Measurements from ENCODE around the gene COX7A2L. TPM values are rescaled to one million over a fixed set of nuclear protein-coding genes. Genes with fewer than 3 reads are reported as not detected.
"Not testable (repeated sequence)": the region's sequence is repeated elsewhere in the genome, so short reads cannot be mapped to it uniquely, and the experiment has no call there.

COX7A2L gene
- total RNA-seq, 1 donor from 2014 or later, result 230 TPM

DNA sequence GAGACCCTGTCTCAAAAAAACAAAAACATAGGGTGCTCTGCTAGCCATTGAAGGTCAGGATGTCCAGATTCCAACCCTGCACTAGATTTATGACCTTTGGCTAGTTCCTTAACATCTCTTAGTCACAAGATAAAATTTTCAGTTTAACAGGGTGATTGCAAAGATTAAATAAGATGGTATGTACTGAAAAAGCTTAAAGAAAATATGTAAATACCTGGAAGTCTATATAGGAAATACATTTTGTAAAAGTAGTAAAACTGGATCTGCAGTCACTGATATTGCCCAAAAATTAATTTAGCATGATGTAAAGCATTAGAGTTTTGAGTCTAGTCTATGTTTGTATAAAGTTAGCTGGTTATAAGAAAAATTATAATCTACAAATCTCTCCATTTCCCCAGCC, 5.4 kb upstream of the COX7A2L start:
- DNase-seq, result no peak

DNA sequence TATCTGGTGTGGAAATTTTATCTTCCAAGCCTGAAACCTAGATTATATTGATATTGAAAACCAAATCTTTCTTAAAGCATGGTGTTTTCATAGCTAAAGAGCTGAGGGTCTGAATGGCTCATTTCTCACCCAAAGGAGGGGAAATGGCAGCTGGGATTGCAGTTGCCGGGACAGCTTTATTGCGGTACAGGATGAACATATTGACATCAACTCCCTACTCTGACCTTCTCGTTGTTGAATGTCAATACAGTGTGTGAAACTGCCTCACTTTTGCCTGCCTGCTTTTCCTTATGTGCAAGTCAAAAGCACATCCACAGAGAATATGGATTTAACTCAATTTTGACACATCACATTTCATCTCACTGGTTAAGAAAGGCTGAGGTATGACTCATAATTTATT, 3.6 kb upstream of the COX7A2L start:
- no peak for DNase-seq

DNA sequence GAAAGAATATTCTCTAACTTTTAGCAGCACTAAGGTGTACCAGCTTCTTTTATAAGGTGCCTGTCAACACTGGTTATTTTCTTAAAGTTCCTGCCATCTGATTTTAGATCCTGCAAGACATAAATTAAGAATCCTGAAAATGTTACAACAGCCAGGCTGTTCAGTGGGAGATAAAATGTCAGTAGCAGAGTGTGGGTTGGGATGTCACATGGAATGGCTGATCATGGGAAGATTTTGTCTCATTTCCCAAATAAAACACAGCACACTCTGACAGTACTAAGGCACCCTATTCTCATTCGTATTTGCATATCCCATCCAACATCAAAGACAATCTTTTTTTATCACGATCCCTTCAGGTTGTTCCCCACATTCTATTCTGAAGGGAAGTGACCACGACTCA, 2.4 kb upstream of the COX7A2L start:
- no peak for DNase-seq

DNA sequence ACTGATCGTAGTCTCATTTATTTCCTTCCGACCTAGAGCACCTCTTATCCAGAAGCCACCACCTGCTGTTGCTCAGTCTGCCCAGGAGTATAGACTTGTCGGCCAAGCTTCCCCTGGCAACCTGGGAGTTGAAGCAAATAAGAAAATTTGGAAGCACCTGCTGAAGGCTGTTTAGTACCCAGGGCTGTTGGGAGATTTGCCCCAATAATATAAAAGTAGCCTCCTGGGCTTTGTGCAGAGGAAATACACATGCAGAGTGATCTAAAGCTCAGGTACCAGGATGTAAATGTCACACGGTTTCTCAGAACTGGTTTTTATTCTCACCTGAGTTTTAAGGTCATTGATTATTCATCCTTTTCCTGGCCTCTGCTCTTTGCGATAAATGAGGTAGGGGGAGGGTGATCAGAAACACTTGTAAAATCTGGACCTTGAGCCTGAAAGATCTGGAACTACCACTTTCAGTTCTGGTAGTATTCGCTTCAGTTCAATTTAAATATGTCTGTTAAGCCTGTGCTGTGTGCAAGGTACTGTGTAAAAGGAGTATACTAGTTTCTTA, 789 bp upstream of the COX7A2L start:
- DNase-seq, result no peak

DNA sequence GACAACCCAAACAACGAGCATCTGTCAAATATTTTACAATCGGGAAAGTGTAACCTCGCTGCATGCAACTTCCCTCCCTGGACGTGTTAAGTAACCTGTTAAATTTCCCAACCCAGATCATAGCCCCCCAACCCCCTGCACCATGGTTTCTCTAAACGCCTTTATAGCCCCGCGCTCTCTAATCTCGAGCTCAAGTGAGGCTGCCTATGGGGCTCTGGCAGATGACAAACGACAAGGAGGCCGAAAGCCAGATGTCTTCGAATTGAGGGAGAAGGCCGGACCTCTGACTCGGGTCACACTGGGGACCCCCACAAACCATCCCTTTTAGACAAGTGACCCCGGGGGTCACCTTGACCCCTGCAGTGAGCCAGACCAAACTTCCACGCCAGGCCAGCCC, 526 bp downstream of the COX7A2L start:
- DNase-seq, result peak; percentile 27

DNA sequence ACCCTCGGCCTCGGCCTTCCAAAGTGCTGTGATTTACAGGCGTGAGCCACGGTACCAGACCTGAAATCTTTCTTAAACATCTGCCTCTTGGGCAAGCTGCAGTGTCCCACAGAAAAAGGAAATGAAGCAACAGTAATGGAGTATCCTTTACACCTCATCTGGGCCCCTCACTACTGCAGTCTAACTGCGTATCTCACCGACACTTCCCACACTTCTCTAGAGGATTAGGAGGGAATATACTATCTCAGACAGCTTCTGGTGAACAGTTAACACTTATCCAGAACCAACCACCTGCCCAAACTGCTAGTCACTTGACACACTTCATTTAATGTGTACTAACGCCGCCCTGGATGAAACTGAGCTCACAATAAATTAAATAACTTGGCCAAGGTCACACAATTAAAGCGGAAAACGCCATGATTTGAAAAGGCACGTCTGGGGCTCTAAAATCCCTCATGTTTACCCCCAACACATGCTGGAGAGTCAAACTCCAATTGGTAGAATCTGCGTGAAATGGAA, 993 bp downstream of the COX7A2L start:
- peak; percentile 54 for DNase-seq

DNA sequence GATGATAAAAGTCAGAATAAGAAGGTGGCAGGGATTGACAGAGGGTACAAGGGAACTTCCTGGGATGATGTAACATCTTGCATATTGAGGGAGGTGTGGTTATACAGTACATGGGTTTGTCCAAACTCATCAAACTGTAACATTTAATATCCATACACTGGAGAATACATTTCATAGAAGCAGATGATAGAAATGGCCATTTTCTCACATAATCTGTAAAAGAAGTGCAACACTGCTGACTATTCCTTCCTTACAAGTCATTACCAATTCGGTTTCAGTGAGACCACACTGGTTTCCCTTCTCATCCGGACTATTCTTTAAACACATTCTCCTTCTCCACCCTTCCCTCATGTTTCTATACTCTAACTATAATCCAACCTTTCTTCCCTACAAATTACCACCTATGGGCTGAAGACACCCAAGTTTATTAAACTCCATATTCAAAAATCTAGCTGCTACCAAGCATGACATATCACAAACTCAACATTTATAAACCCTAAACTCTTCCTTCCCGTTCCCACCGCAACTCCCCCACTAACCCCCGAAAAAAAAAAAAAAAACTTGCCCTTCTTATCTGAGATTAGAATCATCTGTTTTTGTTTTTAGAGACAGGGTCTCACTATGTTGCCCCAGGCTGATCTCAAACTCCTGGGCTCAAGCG, 1.6 kb downstream of the COX7A2L start:
- DNase-seq, result no peak

DNA sequence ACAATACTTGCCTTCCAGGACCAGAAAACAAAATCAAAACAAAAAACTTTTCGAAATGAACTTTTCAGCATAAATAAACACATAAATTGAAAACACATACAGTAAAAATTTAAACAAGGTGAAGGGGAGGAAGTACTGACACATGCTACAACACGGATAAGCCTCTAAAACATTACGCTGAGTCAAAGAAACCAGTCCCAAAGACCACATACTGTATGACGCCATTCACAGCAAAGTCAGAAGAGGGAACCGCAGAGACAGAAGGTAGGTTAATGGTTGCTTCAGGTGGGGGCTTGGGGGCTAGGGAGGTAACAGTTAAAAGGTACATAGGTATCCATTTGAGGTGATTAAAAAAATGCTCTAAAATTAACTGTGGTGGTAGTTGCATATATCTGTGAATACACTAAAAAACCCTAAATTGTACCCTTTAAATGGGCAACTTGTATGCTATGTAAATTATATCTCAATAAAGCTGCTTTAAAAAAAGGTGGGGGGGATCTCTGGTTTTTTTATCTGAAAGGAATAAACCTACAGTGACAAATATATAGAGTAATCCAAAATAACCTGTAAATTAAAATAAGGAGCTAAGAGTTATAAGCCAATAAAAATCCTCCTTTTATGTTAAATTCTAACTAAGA, 7.1 kb downstream of the COX7A2L start:
- no peak for DNase-seq

DNA sequence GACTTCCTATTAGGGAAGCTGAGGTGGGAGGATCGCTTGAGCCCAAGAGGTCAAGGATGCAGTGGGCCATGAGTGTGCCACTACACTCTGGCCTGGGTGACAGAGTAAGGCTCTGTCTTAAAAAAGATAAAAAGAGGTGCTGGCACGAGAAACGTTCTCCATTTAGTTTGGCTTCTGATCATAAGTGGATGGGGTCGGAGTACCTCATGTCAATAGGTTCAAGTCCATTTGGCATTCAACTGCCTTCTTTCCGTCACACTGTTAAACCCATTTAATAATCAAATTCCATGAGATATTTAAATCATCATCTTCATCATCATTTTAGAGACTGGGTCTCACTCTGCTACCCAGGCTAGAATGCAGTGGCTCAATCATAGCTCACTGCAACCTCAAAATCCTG, 9.2 kb downstream of the COX7A2L start:
- DNase-seq, result no peak

DNA sequence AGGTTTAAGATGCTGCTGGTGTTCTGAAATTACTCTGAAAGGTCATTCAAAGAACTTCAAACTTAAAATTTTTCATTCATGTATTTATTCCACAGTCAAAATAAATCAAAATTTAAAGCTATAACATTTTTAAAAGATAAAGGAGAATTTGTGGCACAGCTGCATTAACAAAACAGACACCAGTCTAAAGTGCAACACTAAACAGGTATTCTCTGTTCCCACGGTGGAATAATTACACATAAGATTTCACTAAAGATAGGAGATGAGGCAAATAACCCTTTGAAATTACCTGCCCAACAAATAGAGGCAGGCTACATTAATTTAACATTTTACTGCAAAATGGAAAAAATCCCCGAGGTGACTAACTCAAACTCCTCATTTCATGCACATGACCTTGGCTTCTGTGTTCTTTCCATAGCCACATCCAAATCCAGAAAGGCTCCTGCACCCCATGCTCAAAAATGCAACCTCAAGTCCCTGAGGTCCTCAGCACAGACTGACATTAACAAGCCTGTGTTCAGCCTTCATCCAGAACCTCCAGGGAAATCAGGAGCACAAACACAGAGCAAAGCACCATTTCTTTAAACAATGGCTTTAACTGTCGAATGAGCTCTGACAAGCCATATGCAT, 10.5 kb downstream of the COX7A2L start:
- no peak for DNase-seq

DNA sequence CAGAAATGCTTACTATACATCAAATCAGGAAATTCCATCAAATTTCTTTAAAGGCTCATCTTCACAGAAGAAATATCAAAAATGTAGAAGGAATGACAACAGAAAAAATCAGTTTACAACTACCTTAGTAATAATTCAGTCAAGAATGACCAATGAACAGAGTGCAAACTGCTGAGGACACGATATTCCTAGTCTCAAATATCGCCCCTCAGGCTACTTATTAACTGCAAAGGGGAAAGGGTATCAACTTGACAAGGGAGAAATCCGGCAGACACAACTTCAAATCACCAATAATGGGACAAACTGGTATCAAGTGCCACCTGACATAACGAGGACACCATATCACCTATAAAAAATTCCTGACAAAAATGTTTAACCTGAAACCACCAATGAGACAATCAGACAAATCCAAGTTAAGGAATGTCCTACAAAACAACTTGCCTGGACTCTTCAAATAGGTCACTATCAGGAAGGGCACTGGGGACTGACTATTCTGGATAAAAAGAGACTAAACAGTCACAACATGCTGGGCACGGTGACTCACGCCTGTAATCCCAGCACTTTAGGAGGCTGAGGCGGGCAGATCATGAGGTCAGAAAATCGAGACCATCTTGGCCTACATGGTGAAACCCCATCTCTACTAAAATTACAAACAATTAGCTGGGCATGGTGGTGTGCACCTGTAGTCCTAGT, 12.8 kb downstream of the COX7A2L start:
- no peak for DNase-seq

DNA sequence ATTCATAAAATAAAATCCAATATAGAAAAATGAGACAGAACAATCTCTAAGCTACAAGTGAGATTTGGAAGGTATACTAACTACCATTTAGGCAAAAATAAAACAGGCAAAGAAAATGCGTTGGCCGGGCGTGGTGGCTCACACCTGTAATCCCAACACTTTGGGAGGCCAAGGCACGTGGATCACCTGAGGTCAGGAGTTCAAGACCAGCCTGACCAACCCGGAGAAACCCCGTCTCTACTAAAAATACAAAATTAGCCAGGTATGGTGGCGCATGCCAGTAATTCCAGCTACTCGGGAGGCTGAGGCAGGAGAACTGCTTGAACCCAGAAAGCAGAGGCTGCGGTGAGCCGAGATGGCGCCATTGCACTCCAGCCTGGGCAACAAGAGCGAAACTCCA, 13.5 kb downstream of the COX7A2L start:
- DNase-seq, result not testable (repeated sequence)

DNA sequence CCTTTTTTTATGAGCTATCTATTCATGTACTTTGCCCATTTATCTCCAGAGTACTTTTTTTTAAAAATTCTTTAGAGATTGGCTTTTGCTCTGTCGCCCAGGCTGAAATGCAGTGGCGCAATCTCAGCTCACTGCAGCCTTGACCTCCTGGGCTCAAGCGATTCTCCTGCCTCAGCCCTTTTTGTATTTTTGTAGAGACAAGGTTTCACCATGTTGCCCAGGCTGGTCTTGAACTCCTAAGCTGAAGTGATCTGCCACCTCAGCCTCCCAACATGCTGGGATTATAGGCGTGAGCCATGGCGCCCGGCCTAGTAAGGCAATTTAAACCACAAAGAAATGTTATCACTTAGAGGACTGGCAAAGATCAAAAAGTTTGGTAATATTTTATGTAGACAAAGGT, 14.2 kb downstream of the COX7A2L start:
- not testable (repeated sequence) for DNase-seq

DNA sequence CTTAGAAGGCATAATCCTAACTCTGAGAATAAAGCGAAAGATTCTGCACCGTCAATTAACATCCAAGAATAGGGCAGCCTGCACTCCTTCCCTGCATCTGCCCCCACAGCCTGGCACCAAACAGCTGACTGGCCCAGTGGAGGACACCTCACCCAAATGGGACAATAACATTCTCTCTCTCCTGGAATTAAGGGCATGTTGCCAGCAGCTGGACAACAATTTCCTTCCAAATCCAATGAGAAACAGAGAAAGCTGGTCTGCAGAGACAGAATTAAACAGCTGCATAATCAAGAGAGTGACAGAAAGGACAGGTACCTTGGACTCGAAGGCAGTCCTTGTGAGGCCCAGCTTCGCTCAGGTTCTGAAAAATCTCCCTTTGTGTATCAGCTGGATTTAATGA, 15.0 kb downstream of the COX7A2L start:
- DNase-seq, result peak; percentile 30

DNA sequence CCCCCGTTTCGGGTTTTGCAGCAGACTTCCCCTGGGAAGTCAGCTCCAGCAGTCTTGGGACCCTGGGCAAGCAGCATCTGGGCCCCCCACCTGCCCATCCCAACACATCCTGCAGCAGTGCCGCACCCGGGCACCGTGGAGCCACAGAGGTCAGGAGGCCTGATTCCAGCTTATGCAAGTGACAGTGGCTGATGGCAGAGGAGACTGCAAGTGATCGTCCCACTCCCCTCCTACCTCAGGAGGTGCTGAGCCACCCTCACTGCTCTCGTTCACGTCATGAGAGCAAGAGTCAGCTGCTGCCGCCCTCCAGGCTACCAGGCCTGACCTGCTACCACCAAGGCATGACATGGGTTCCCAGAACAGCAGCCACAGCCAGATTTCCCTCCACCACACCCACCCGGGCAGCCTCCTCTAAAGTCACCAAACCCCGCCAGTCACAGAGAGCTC, 18.2 kb downstream of the COX7A2L start:
- DNase-seq, result no peak

DNA sequence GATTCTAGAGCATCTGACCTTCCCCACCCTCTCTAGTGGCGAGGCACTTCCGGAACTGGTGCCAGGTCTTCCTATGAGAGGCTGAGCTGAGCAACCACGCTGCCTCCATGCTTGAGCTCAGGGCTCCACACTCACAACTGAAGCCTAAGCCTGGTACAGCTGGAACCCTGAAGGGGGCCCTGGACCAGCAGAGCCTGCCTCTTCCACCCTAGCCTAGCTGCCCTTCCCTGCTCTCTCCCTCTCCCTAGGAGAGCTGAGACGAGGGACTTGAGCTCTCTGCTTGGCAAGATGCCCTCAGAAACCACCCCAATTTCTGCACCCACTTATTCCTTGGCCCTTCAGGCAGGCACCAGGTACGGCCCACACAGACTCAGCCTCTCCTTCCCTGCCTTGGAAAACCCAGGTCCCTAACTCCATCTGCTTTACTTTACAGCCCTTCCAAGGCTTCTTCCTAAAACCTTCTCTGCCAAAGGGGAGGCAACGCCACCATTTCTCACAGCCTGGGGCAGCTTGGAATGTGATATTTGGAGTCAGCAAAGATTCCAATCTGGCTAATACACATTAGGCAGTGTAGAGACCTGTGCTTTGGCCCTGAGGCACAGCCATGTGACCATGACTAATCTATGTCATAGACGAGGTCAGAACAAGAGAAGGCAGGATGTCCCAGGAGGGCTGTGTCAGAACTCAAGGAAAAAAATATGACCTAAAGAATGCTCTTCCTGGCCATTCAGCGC, 18.8 kb downstream of the COX7A2L start:
- peak; percentile 79 for DNase-seq

DNA sequence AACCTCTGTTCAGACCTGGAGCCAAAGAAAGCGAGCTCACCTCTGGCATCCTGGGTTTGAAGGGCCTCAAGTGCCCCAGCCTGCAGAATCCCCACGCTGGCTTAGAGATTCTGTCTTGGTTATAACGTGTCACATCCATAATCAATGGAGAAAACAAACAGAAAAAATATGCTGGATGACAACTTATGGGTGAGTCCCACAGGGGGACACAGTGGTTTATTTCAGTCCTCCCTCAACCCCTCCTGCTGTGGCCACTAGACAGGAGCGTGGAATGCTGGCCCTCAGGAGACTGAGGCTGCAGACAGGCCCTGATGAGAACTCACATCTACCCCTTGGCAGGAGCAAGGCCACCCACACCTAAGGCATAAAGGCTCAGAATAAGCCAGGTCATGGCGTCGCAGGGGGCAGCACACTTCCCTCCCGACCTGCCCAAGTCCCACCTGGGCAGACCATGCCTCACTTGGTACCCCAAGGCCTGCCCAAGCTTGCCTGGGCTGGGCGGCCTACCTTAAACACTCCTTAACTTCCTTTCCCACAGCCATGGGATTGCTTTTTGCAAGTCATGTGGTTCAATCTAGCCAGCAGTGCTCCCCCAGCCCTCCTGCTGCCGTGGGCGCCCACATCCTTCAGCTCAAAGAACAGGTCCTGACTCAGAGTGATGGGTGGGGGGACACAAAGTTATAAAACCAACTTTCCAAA, 19.9 kb downstream of the COX7A2L start:
- no peak for DNase-seq

DNA sequence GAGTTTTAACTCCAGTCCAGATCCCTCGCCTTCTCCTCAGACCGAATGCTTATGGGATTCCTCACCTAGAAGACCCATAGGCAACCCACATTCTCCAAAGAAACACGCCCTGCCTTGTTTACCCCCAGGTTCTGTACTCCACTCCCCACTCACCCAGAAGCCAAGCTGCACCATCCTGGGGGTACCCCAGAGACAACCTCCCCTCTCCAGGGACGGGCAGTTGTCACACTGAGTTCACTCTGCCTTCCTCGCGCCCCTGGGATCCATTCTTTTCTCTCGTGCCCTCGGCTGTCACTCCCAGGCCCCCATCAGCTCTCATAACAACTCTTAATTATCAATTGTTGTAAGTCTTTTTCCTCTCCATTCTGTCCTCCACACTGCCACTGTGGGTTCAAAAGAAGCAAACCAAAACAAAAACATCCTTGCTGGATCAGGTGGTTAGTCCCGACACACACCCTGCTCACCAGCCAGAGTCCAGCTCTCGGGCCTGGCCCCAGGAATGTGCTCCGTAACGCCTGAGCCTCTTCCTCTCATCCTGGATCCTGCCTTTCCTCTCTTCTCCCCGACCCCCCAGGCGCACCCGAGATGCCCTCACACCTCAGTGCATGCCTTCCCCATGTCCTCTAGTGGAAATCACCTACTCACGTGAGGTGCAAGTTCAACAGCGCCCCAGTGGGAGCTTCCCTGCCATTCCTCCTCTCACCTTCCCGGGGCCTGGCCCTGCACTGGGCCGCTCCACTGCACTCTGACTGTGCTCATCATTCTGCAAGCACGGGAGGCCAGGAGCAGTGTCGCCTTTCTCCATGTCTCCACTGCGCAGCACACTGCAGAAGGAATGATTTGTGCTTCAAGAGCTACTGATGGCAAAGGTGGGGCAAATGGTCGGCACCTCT, 20.7 kb downstream of the COX7A2L start:
- DNase-seq, result no peak

DNA sequence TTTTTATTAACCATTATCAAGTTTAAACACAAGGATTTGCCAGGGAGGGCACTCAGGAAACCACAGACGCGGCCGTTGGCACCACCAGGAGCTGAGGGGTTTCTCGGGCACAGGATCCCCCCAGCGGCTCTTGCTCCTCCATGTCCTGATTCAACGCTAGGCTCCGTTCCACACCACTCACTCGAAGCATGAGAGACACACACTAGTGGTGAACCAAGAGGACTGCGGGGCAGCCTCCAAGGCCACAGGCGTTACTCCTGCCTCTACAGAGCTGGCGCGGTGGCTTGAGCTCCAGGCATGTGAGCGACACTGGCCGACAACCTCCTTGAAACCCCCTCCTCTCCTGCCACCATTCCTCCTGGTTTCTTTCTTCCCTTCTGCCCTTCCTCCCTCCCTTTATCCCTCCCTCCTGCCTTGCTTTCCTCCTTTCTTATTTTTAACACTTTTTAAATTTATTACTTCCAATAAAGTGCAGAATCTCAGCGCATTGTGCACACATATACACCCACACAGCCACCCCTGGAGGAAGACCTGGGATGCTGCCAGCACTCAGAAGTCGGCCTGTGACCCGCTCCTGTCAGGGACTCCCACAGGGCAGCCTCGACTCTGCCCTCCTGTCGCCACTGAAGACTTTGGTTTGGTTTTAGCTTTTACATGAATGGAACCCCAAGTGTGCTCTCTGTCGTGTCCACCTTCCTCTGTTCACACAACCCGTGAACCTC, 21.7 kb downstream of the COX7A2L start:
- DNase-seq, result no peak
